ENCODE measurements around the gene POP4. TPM values are rescaled to one million over a fixed set of nuclear protein-coding genes. Genes with fewer than 3 reads are reported as not detected.

The POP4 gene
- total RNA-seq, 1 experiment from 2014 or later, result 116 TPM

DNA sequence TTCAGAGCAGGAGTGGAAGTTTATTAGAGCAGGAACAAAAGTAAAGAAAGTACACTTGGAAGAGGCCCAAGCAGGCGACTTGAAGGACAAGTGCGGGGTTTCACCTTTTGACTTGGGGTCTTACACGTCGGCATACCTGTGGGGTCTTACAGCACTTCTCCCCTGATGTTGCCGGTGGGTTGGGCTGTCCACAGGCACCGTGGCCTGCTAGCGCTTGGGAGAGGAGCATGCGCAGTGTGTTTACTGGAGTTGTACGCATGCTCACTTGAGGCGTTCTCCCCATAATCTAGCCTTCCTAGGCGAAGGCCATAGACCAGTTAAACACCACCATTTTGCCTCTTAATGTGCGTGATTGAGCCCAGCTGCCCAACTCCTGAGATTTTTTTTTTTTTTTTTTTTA lies 34.1 kb downstream of the POP4 start:
- CTCF ChIA-PET, result no interaction called here
- in situ Hi-C loops (cut with HindIII; ENCODE audit: low pct_unique_long_range_greater_than_20kb, low sequenced_read_pairs) (no loop called here), intact Hi-C loops (cut with micrococcal nuclease; ENCODE audit: unreplicated experiment) (no loop called here)
- no TSS peak for BruUV-seq (replicated peaks)
- Histone ChIP-seq H3K27ac (ENCODE audit: low read length) (no peak overlapping the region), H3K4me3 (ENCODE audit: low read depth in 2 of 2, low read length in 2 of 2) (no peak overlapping the region), H3K36me3 (ENCODE audit: control insufficient read depth, insufficient read depth, low read length) (no peaks in the 10 kb centered on the region), H3K27me3 (ENCODE audit: control insufficient read depth, insufficient read depth, low read length) (no peaks in the 10 kb centered on the region), H3K9me3 (ENCODE audit: control insufficient read depth, insufficient read depth, low read depth, low read length) (no peaks in the 10 kb centered on the region), H3K4me1 (ENCODE audit: control insufficient read depth, insufficient read depth, low read length) (peaks cover 1% of the 10 kb centered on the region)
- DNase-seq (ENCODE audit: low read depth, low spot score) (no peak), ATAC-seq (no peak)
- TF ChIP-seq TCF7L2 (IDR thresholded peaks at IDR 0.05; ENCODE audit: low read depth, low read length) (no peak), SIN3A (IDR thresholded peaks at IDR 0.05; ENCODE audit: borderline replicate concordance, insufficient read depth, low read depth, low read length) (no peak), POLR2AphosphoS5 (IDR thresholded peaks at IDR 0.05; ENCODE audit: low read depth, low read length) (no peak)
- TF ChIP-seq, protein P1, sequence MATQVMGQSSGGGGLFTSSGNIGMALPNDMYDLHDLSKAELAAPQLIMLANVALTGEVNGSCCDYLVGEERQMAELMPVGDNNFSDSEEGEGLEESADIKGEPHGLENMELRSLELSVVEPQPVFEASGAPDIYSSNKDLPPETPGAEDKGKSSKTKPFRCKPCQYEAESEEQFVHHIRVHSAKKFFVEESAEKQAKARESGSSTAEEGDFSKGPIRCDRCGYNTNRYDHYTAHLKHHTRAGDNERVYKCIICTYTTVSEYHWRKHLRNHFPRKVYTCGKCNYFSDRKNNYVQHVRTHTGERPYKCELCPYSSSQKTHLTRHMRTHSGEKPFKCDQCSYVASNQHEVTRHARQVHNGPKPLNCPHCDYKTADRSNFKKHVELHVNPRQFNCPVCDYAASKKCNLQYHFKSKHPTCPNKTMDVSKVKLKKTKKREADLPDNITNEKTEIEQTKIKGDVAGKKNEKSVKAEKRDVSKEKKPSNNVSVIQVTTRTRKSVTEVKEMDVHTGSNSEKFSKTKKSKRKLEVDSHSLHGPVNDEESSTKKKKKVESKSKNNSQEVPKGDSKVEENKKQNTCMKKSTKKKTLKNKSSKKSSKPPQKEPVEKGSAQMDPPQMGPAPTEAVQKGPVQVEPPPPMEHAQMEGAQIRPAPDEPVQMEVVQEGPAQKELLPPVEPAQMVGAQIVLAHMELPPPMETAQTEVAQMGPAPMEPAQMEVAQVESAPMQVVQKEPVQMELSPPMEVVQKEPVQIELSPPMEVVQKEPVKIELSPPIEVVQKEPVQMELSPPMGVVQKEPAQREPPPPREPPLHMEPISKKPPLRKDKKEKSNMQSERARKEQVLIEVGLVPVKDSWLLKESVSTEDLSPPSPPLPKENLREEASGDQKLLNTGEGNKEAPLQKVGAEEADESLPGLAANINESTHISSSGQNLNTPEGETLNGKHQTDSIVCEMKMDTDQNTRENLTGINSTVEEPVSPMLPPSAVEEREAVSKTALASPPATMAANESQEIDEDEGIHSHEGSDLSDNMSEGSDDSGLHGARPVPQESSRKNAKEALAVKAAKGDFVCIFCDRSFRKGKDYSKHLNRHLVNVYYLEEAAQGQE (IDR thresholded peaks at IDR 0.05; ENCODE audit: insufficient read depth in 1 of 2, low read depth in 2 of 2, low read length in 1 of 2), result no peak
- TF ChIP-seq, protein P2, sequence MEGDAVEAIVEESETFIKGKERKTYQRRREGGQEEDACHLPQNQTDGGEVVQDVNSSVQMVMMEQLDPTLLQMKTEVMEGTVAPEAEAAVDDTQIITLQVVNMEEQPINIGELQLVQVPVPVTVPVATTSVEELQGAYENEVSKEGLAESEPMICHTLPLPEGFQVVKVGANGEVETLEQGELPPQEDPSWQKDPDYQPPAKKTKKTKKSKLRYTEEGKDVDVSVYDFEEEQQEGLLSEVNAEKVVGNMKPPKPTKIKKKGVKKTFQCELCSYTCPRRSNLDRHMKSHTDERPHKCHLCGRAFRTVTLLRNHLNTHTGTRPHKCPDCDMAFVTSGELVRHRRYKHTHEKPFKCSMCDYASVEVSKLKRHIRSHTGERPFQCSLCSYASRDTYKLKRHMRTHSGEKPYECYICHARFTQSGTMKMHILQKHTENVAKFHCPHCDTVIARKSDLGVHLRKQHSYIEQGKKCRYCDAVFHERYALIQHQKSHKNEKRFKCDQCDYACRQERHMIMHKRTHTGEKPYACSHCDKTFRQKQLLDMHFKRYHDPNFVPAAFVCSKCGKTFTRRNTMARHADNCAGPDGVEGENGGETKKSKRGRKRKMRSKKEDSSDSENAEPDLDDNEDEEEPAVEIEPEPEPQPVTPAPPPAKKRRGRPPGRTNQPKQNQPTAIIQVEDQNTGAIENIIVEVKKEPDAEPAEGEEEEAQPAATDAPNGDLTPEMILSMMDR (IDR thresholded peaks at IDR 0.05), result no peak
- POLR2A ChIA-PET, result no interaction called here

DNA sequence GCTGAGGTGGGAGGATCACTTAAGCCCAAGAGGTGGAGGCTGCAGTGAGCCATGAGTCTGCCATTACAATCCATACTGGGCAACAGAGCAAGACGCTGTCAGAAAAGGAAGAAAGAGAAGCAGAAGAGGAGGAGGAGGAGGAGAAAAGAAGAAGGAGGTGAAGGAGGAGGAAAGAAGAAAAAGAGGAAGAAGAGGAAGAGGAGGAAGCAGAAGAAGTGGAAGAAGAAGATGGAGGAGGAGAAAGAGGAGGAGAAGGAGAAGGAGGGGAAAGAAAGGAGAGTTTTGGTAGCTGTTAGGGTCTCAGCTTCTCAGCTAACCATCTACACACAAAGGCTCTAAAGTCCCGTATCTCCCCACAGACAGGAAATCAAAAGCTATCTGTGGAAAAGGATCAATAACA lies 35.5 kb downstream of the POP4 start:
- ATAC-seq (no peak), DNase-seq (ENCODE audit: low read depth, low spot score) (no peak)
- TF ChIP-seq, protein P2 (IDR thresholded peaks at IDR 0.05), result no peak
- TF ChIP-seq, protein P1 (IDR thresholded peaks at IDR 0.05; ENCODE audit: insufficient read depth in 1 of 2, low read depth in 2 of 2, low read length in 1 of 2), result no peak
- TF ChIP-seq POLR2AphosphoS5 (IDR thresholded peaks at IDR 0.05; ENCODE audit: low read depth, low read length) (no peak), TCF7L2 (IDR thresholded peaks at IDR 0.05; ENCODE audit: low read depth, low read length) (no peak)
- no peak overlapping the region for H3K27ac ChIP-seq (ENCODE audit: low read length)
- no peaks in the 10 kb centered on the region for H3K36me3 ChIP-seq (ENCODE audit: control insufficient read depth, insufficient read depth, low read length)
- no peaks in the 10 kb centered on the region for H3K27me3 ChIP-seq (ENCODE audit: control insufficient read depth, insufficient read depth, low read length)
- intact Hi-C loops (cut with micrococcal nuclease; ENCODE audit: unreplicated experiment), result no loop called here
- no TSS peak for BruUV-seq (replicated peaks)
- in situ Hi-C loops (cut with HindIII; ENCODE audit: low pct_unique_long_range_greater_than_20kb, low sequenced_read_pairs), result no loop called here
- ChIA-PET CTCF (interaction anchor here (0.5 kb wide), 1 partner anchor 61 kb away, joined by 7 read pairs; no protein-coding TSS in a partner anchor), POLR2A (no interaction called here)
- peaks cover 13% of the 10 kb centered on the region for H3K4me1 ChIP-seq (ENCODE audit: control insufficient read depth, insufficient read depth, low read length)
- H3K9me3 ChIP-seq (ENCODE audit: control insufficient read depth, insufficient read depth, low read depth, low read length), result no peaks in the 10 kb centered on the region
- H3K4me3 ChIP-seq (ENCODE audit: low read depth in 2 of 2, low read length in 2 of 2), result no peak overlapping the region

All from Panc1 (cell line).